ENCODE results near the gene FAAP20.

Gene FAAP20

DNA sequence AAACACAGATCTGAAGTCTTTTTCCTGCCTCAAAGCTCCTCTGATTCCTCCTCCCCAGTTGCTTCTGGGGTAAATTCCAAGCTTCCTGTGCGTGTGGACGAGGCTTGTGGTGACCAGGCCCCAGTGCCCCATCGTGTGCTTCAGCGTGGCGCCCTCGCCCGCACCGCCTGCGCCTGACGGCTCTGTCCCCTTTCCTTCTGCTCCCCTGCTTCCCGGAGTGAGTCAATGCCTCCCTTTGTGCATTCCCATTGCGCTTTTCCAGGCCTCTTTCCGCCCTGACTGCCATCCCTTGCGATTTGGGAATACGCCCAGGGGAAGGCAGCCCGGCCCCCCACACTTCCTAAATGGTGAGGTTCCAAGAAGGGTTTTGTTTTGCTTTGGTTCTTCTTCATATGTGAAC, 36.3 kb downstream of the FAAP20 start:
- Histone ChIP-seq H4K20me1 (ENCODE audit: insufficient read depth, low read length) (no peaks in the 10 kb centered on the region), H3K9ac (ENCODE audit: low read length) (no peak overlapping the region), H3K79me2 (ENCODE audit: low read length) (no peaks in the 10 kb centered on the region), H2AFZ (ENCODE audit: low read length) (no peak overlapping the region), H3K27ac (ENCODE audit: low read length) (no peak overlapping the region), H3K27me3 (replicated peaks; ENCODE audit: insufficient read depth, low read length) (peaks cover 95% of the 10 kb centered on the region), H3K36me3 (replicated peaks; ENCODE audit: insufficient read depth, low read length) (no peaks in the 10 kb centered on the region), H3K9me3 (replicated peaks; ENCODE audit: insufficient read depth, low read length) (no peaks in the 10 kb centered on the region), H3K4me2 (ENCODE audit: low read depth, low read length) (no peak overlapping the region), H3F3A (ENCODE audit: insufficient read depth, low read length) (no peaks in the 10 kb centered on the region), H3K4me1 (ENCODE audit: low read length) (no peaks in the 10 kb centered on the region), H3K9me2 (replicated peaks; ENCODE audit: insufficient read depth, low read length) (no peaks in the 10 kb centered on the region), H3K4me3 (ENCODE audit: low read length) (no peak overlapping the region)
- no peak for TF ChIP-seq EZH2 (optimal IDR thresholded peaks at IDR 0.05; ENCODE audit: low read depth, low read length)
- no peak for DNase-seq

- Histone ChIP-seq H3K4me3 (ENCODE audit: low read length) (no peak overlapping the region), H3K4me2 (ENCODE audit: low read depth, low read length) (no peak overlapping the region), H3K27me3 (replicated peaks; ENCODE audit: insufficient read depth, low read length) (peaks cover 95% of the 10 kb centered on the region), H3K9ac (ENCODE audit: low read length) (no peak overlapping the region), H3F3A (ENCODE audit: insufficient read depth, low read length) (no peaks in the 10 kb centered on the region), H3K27ac (ENCODE audit: low read length) (no peak overlapping the region), H3K4me1 (ENCODE audit: low read length) (no peaks in the 10 kb centered on the region), H2AFZ (ENCODE audit: low read length) (no peak overlapping the region), H3K36me3 (replicated peaks; ENCODE audit: insufficient read depth, low read length) (no peaks in the 10 kb centered on the region), H3K9me3 (replicated peaks; ENCODE audit: insufficient read depth, low read length) (no peaks in the 10 kb centered on the region), H3K79me2 (ENCODE audit: low read length) (no peaks in the 10 kb centered on the region), H3K9me2 (replicated peaks; ENCODE audit: insufficient read depth, low read length) (no peaks in the 10 kb centered on the region), H4K20me1 (ENCODE audit: insufficient read depth, low read length) (no peaks in the 10 kb centered on the region)
- TF ChIP-seq CTCF (IDR thresholded peaks at IDR 0.05; ENCODE audit: low read length) (no peak), EZH2phosphoT487 (IDR thresholded peaks at IDR 0.05; ENCODE audit: low read length) (no peak), EZH2 (optimal IDR thresholded peaks at IDR 0.05; ENCODE audit: low read depth, low read length) (no peak)
- no peak for DNase-seq
These were observed 36.7 kb downstream of the FAAP20 start for GRCh38 chr1:2157856-2158255.

DNA sequence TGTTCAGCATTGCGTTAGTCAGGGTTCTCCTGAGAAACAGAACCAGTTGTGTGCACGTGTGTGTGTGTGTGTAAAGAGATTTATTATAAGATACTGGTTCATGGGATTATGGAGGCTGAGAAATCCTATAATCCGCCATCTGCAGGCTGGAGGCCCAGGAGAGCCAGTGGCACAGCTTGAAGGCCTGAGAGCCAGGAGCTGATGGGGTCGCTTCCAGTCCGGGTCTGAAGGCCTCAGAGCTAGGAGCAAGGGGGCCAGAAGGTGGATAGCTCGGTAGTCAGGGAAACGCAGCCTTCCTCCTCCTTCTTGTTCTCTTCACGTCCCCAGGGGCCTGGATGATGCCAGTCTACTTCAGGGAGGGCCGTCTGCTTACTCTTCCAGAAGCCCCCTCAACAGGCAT, 37.7 kb downstream of the FAAP20 start:
- Histone ChIP-seq H4K20me1 (ENCODE audit: insufficient read depth, low read length) (no peaks in the 10 kb centered on the region), H3F3A (ENCODE audit: insufficient read depth, low read length) (no peaks in the 10 kb centered on the region), H3K79me2 (ENCODE audit: low read length) (no peaks in the 10 kb centered on the region), H3K4me2 (ENCODE audit: low read depth, low read length) (no peak overlapping the region), H3K9ac (ENCODE audit: low read length) (no peak overlapping the region), H3K36me3 (replicated peaks; ENCODE audit: insufficient read depth, low read length) (no peaks in the 10 kb centered on the region), H3K9me3 (replicated peaks; ENCODE audit: insufficient read depth, low read length) (no peaks in the 10 kb centered on the region), H3K27me3 (replicated peaks; ENCODE audit: insufficient read depth, low read length) (peaks cover 94% of the 10 kb centered on the region), H3K9me2 (replicated peaks; ENCODE audit: insufficient read depth, low read length) (no peaks in the 10 kb centered on the region), H2AFZ (ENCODE audit: low read length) (no peak overlapping the region), H3K4me1 (ENCODE audit: low read length) (no peaks in the 10 kb centered on the region), H3K4me3 (ENCODE audit: low read length) (no peak overlapping the region), H3K27ac (ENCODE audit: low read length) (no peak overlapping the region)
- no peak for DNase-seq
- no peak for TF ChIP-seq EZH2phosphoT487 (IDR thresholded peaks at IDR 0.05; ENCODE audit: low read length)
- no peak for TF ChIP-seq EZH2 (optimal IDR thresholded peaks at IDR 0.05; ENCODE audit: low read depth, low read length)
- no peak for TF ChIP-seq CTCF (IDR thresholded peaks at IDR 0.05; ENCODE audit: low read length)

GRCh38 chr1:2155788-2156187, 38.8 kb downstream of the FAAP20 start:
- no peaks in the 10 kb centered on the region for H3K4me1 ChIP-seq (ENCODE audit: low read length)
- H3K4me3 ChIP-seq (ENCODE audit: low read length), result no peak overlapping the region
- TF ChIP-seq EZH2 (optimal IDR thresholded peaks at IDR 0.05; ENCODE audit: low read depth, low read length), result no peak
- no peak for TF ChIP-seq CTCF (IDR thresholded peaks at IDR 0.05; ENCODE audit: low read length)
- no peak for TF ChIP-seq EZH2phosphoT487 (IDR thresholded peaks at IDR 0.05; ENCODE audit: low read length)
- no peak for DNase-seq
- no peaks in the 10 kb centered on the region for H3K79me2 ChIP-seq (ENCODE audit: low read length)
- no peaks in the 10 kb centered on the region for H3K9me3 ChIP-seq (replicated peaks; ENCODE audit: insufficient read depth, low read length)
- H3K9ac ChIP-seq (ENCODE audit: low read length), result no peak overlapping the region
- no peak overlapping the region for H3K27ac ChIP-seq (ENCODE audit: low read length)
- H3K9me2 ChIP-seq (replicated peaks; ENCODE audit: insufficient read depth, low read length), result no peaks in the 10 kb centered on the region
- H2AFZ ChIP-seq (ENCODE audit: low read length), result no peak overlapping the region
- peaks cover 97% of the 10 kb centered on the region for H3K27me3 ChIP-seq (replicated peaks; ENCODE audit: insufficient read depth, low read length)
- no peaks in the 10 kb centered on the region for H3K36me3 ChIP-seq (replicated peaks; ENCODE audit: insufficient read depth, low read length)
- no peaks in the 10 kb centered on the region for H4K20me1 ChIP-seq (ENCODE audit: insufficient read depth, low read length)
- H3F3A ChIP-seq (ENCODE audit: insufficient read depth, low read length), result no peaks in the 10 kb centered on the region
- no peak overlapping the region for H3K4me2 ChIP-seq (ENCODE audit: low read depth, low read length)
